Cardiac fibroblast (primary cell): Measurements from ENCODE around the gene EPHB2.
A peak's percentile ranks its signal among the peaks of the same experiment; 100 is the strongest.

ENCODE experiments used
- DNase-seq, 2 donors: peaks; one replicate each; pipeline versions ENCODE4 v3.0.0 to v3.0.0-alpha.2; 2010; ENCODE audit warnings: low read depth in 2 of 2
- H3K4me3 ChIP-seq, 2 donors: replicated peaks in 1 of 2; 1 replicate in 1 of 2; 2 replicates in 1 of 2; pipeline ENCODE4 v1.5.1; 2011; ENCODE audit warnings: low read depth in 2 of 2, low read length in 2 of 2, mild to moderate bottlenecking in 2 of 2, moderate library complexity in 1 of 2
- TF ChIP-seq, protein P1 (sequence below): IDR thresholded peaks from one replicate; pipeline ENCODE4 v1.5.1; 2011; ENCODE audit warnings: low read depth, mild to moderate bottlenecking, low read length, inconsistent platforms

Gene EPHB2

DNA sequence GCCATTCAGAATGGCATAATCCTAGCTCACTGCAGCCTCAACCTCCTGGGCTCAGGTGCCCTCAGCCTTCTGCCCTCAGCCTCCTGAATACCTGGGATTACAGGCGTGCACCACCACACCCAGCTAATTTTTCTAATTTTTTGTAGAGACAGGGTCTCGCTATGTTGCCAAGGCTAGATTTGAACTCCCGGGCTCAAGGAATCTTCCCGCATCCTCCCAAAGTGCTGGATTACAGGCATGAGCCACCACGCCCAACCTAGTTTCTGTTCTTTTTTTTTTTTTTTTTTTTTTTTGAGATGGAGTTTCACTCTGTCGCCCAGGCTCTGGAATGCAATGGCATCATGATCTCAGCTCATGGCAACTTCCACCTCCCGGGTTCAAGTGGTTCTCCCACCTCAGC, 153.1 kb downstream of the EPHB2 start:
- TF ChIP-seq, protein P1, sequence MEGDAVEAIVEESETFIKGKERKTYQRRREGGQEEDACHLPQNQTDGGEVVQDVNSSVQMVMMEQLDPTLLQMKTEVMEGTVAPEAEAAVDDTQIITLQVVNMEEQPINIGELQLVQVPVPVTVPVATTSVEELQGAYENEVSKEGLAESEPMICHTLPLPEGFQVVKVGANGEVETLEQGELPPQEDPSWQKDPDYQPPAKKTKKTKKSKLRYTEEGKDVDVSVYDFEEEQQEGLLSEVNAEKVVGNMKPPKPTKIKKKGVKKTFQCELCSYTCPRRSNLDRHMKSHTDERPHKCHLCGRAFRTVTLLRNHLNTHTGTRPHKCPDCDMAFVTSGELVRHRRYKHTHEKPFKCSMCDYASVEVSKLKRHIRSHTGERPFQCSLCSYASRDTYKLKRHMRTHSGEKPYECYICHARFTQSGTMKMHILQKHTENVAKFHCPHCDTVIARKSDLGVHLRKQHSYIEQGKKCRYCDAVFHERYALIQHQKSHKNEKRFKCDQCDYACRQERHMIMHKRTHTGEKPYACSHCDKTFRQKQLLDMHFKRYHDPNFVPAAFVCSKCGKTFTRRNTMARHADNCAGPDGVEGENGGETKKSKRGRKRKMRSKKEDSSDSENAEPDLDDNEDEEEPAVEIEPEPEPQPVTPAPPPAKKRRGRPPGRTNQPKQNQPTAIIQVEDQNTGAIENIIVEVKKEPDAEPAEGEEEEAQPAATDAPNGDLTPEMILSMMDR: no peak
- no peak overlapping the region for H3K4me3 ChIP-seq
- no peak for DNase-seq

DNA sequence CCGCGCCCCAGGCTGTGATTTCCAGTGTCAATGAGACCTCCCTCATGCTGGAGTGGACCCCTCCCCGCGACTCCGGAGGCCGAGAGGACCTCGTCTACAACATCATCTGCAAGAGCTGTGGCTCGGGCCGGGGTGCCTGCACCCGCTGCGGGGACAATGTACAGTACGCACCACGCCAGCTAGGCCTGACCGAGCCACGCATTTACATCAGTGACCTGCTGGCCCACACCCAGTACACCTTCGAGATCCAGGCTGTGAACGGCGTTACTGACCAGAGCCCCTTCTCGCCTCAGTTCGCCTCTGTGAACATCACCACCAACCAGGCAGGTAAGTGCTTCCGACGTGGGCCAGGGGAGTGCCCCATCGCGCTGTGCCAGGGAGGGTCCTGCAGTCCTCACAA, 154.2 kb downstream of the EPHB2 start:
- no peak overlapping the region for H3K4me3 ChIP-seq
- no peak for DNase-seq
- TF ChIP-seq, protein P1: no peak

DNA sequence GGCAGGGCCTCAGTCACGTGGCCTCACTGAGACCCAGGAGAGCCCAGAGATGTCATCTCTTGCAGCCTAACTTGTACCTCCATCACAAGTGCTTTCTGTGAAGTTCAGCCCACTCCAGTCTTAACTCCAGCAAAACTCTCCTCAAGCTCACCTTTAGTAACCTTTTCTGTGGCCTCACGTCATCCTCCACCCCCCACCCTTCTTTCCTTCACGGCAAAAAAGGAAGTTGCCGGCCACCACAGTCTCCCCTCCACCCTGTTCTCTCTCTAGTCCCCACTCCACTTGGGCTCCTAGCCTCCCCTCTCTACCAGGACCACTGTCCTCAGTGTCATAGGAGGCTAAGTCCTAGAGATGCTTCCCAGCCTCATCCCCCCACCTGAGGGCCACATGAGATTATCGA, 155.1 kb downstream of the EPHB2 start:
- no peak overlapping the region for H3K4me3 ChIP-seq
- DNase-seq: no peak
- TF ChIP-seq, protein P1: no peak

DNA sequence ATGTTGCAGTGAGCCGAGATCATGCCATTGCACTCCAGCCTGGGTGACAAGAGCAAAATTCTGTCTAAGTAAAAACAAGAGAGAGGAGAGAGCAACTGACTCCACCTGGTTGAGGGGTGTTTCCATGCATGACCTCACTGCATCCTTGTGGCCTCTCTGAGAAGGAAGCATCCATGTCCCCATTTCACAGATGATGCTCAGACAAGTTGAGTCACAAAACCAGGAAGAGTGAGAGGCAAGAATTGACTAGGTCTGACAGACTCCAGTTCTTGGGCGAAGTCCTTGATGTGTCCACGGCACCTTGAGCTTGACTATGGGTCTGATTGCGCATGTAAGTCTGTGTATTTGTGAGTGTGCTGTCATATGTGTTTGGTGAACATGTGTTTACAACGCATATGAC, 156.2 kb downstream of the EPHB2 start:
- TF ChIP-seq, protein P1: no peak
- no peak overlapping the region for H3K4me3 ChIP-seq
- DNase-seq: no peak

DNA sequence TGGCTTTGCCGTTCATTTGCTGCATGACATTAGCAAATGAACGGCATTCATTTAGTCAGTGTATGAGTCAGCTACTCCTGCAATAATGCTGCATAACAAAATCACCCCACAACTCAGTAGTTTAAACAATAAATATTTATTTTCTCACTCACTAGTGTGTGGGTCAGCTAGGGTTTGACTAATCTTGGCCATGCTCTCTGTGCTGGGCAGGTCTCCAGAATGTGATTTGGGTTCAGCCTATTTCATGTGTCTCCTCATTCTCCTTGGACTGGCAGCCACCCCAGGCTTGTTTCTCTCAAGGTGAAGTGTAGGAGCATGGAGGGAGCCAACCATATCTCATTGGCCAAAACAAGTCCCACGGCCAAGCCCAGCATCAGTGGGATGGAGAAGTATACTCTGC, 157.7 kb downstream of the EPHB2 start:
- no peak overlapping the region for H3K4me3 ChIP-seq
- TF ChIP-seq, protein P1: no peak
- DNase-seq: peak in 1 of 2 donors; percentile 39

DNA sequence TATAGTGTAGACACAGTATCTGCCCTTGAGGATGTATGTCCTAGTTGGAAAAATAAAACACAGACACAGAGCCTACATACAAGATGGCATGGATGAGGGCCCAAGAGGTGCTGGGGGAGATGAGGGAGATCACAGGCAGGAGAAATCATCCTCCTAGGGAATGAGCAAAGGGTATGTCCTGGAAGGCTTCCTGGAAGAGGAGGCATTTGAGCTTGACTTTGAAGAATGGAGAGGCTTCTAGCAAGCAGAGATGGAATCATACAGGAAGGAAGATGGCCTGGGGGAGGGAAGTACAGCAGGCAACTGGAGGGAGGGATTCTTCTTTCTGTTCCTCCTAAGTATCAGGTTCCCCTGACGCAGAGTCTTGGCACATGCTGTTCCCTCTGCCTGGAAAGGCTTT, 158.7 kb downstream of the EPHB2 start:
- DNase-seq: no peak
- TF ChIP-seq, protein P1: no peak
- no peak overlapping the region for H3K4me3 ChIP-seq

DNA sequence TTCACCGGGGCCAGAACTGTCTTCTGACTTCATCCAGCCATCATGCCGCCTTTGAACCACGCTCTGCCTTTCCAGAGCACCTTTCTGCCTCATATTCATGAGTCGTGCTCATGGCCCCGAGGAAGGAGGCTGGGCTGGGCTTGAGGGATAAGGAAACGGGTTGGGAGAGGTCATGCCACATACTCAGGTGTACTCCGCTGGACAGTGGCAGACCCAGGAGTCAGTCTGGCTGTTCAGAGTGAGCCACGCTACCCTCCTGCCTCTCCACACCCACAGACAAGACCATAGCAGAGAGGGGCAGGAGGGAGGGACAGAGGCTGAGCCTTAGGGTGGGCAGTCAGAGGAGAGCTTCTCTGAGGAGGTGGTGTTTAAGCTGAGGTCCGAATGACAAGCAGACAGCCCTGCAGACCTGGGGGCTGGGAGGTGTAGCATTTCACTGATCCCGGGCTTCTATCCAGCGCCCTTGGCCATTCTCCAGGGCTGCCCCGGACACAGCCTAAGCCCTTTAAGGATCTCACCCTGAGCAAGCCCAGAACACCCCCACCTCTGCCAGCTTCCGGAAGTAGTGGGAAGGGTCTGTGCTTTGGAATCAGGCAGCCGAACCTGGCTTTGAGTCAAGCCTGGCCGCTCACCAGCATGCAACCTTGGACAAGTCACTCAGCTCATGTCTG, 159.7 kb downstream of the EPHB2 start:
- no peak overlapping the region for H3K4me3 ChIP-seq
- TF ChIP-seq, protein P1: no peak
- peak in 1 of 2 donors; percentile 67 for DNase-seq
